NOMO-1 (cell line): ENCODE measurements around the gene ANKS1A.

Source experiments
- DNase-seq, 2 experiments: peaks; one replicate each; lab custom pipeline; 2025; ENCODE audit not compliant: unreplicated experiment in 2 of 2; lab: John Stamatoyannopoulos, UW

ANKS1A gene

GRCh38 chr6:34955442-34955841, 66.4 kb downstream of the ANKS1A start:
- peak in 1 of 2 experiments; percentile 30 for DNase-seq

- DNase-seq = no peak
These were observed 68.3 kb downstream of the ANKS1A start for GRCh38 chr6:34957231-34957783.

GRCh38 chr6:34958734-34959133, 69.7 kb downstream of the ANKS1A start:
- no peak for DNase-seq

- DNase-seq = no peak
These were observed 70.2 kb downstream of the ANKS1A start for GRCh38 chr6:34959224-34959623.

GRCh38 chr6:34961082-34961481, 72.0 kb downstream of the ANKS1A start:
- no peak for DNase-seq

- no peak for DNase-seq
These were observed 72.5 kb downstream of the ANKS1A start for GRCh38 chr6:34961574-34961973.

- DNase-seq = no peak
These were observed 75.5 kb downstream of the ANKS1A start for GRCh38 chr6:34964564-34964963.

GRCh38 chr6:34967461-34967860, 78.4 kb downstream of the ANKS1A start:
- DNase-seq = no peak

GRCh38 chr6:34969662-34970265, 80.7 kb downstream of the ANKS1A start:
- no peak for DNase-seq

- no peak for DNase-seq
These were observed 81.4 kb downstream of the ANKS1A start for GRCh38 chr6:34970488-34970887.

GRCh38 chr6:34970957-34971356, 81.9 kb downstream of the ANKS1A start:
- no peak for DNase-seq

- DNase-seq = no peak
These were observed 84.6 kb downstream of the ANKS1A start for GRCh38 chr6:34973547-34974248.

- no peak for DNase-seq
These were observed 85.2 kb downstream of the ANKS1A start for GRCh38 chr6:34974249-34974642.

GRCh38 chr6:34976239-34976638, 87.2 kb downstream of the ANKS1A start:
- DNase-seq = no peak

GRCh38 chr6:34979218-34979617, 90.2 kb downstream of the ANKS1A start:
- no peak for DNase-seq

- DNase-seq = no peak
These were observed 90.9 kb downstream of the ANKS1A start for GRCh38 chr6:34979994-34980393.

GRCh38 chr6:34981366-34981765, 92.3 kb downstream of the ANKS1A start:
- no peak for DNase-seq

- no peak for DNase-seq
These were observed 92.9 kb downstream of the ANKS1A start for GRCh38 chr6:34981951-34982350.

GRCh38 chr6:34982424-34982852, 93.4 kb downstream of the ANKS1A start:
- DNase-seq = peak in 1 of 2 experiments; percentile 4

- DNase-seq = no peak
These were observed 95.4 kb downstream of the ANKS1A start for GRCh38 chr6:34984416-34984815.

- DNase-seq = no peak
These were observed 96.2 kb downstream of the ANKS1A start for GRCh38 chr6:34985236-34985635.

- peak; percentile 38 to 68 for DNase-seq
These were observed 97.8 kb downstream of the ANKS1A start for GRCh38 chr6:34986845-34987246.
